T-helper 2 cell (primary cell): ENCODE measurements around the gene MTRFR.

Experiments
- DNase-seq, 5 experiments: peaks; one replicate each; pipeline versions ENCODE4 v3.0.0 to v3.0.0-alpha.2; 2012 to 2022

Gene MTRFR

GRCh38 chr12:123270214-123271000 lies 37.2 kb downstream of the MTRFR start:
- peak in 1 of 5 experiments; percentile 23 for DNase-seq

GRCh38 chr12:123271001-123271668 lies 37.9 kb downstream of the MTRFR start:
- DNase-seq: peak; percentile 51 to 81 (median 69)

- no peak for DNase-seq
These were observed 39.9 kb downstream of the MTRFR start for GRCh38 chr12:123273166-123273565.

GRCh38 chr12:123278101-123278627 lies 44.9 kb downstream of the MTRFR start:
- peak in 1 of 5 experiments; percentile 79 for DNase-seq

GRCh38 chr12:123280971-123281370 lies 47.7 kb downstream of the MTRFR start:
- DNase-seq: no peak

- DNase-seq: no peak
These were observed 48.9 kb downstream of the MTRFR start for GRCh38 chr12:123282111-123282510.

GRCh38 chr12:123283461-123283860 lies 50.2 kb downstream of the MTRFR start:
- no peak for DNase-seq

- no peak for DNase-seq
These were observed 51.4 kb downstream of the MTRFR start for GRCh38 chr12:123284669-123285068.

GRCh38 chr12:123286652-123287373 lies 53.6 kb downstream of the MTRFR start:
- no peak for DNase-seq

GRCh38 chr12:123288751-123289346 lies 55.6 kb downstream of the MTRFR start:
- DNase-seq: no peak

- no peak for DNase-seq
These were observed 56.7 kb downstream of the MTRFR start for GRCh38 chr12:123289911-123290310.

GRCh38 chr12:123293178-123293760 lies 60.0 kb downstream of the MTRFR start:
- no peak for DNase-seq

- no peak for DNase-seq
These were observed 71.9 kb downstream of the MTRFR start for GRCh38 chr12:123305136-123305535.

GRCh38 chr12:123306200-123306599 lies 73.0 kb downstream of the MTRFR start:
- no peak for DNase-seq
